GM12801 (cell line): ENCODE results near the gene ZG16B.

Experiments
- CTCF ChIP-seq: IDR thresholded peaks from one replicate; pipeline ENCODE4 v1.5.1; 2011; ENCODE audit warnings: control low read depth; ENCODE audit not compliant: insufficient read length; ENCODE audit errors: extremely low read depth

The ZG16B gene

GRCh38 chr16:2786826-2787151, 43.3 kb upstream of the ZG16B start:
- no peak for TF ChIP-seq CTCF

GRCh38 chr16:2787406-2787805, 42.7 kb upstream of the ZG16B start, which contains the start of gene PRSS33:
Gene PRSS33, minus strand, starts transcription at chr16:2787560. Its CDS starts 1,013 bp downstream, at chr16:2786547.
- no peak for TF ChIP-seq CTCF

DNA sequence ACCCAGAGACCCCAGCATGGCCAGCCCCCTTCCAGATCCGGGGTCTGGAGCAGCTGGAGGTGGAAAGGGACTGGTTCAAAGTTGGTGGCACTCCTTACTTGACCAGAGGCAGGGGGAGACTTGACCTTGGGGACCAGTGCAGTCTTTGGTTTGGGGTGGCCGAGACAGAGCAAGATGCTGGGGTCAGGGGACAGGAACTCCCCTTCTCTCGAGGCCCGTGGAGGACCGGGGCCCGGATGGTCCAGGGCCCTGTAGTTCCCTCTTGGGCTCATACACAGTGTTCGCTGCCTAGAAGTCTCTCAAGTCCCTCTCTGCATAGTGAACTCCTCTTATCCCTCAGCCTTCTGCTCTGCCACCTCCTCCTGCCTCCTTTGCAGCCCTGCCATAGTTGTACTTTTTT, 42.1 kb upstream of the ZG16B start:
- TF ChIP-seq CTCF = no peak

DNA sequence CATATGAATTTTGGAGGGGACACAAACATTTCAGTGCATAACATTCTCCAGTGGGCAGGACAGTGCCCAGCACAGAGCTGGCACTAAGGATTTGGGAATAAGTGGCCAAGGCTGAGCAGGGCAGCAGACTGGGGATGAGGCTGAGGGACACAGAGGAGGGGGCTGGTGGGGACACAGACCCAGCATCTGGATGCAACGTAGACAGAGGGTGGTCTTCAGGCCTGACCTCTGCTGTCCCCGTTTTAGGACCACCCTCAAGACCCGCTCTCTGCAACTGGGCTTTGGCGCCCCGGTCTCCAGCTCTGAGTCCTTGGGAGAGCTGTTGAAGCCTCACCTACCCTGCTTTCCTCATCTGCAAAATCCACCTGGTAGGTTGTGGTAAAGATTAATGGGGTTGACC, 39.5 kb upstream of the ZG16B start:
- TF ChIP-seq CTCF = no peak

DNA sequence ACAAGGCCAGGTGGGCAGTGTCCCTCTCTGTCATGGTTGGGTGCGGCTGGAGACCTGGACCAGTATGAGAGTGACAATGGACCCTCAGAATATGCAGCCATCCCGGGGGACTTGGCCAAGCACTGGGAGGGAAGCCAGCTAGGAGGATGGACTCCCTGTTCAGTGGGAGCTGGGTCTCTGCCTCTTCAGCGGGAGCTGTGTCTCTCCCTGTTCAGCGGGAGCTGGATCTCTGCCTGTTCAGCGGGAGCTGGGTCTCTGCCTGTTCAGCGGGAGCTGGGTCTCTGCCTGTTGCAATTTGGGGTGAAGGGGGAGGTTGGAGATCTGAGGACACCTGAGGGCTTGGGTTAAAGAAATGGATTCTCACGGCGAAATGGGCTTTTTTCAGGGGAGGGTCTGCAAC, 38.9 kb upstream of the ZG16B start:
- TF ChIP-seq CTCF = no peak

- no peak for TF ChIP-seq CTCF
These were observed 37.2 kb upstream of the ZG16B start for GRCh38 chr16:2792940-2793339.

DNA sequence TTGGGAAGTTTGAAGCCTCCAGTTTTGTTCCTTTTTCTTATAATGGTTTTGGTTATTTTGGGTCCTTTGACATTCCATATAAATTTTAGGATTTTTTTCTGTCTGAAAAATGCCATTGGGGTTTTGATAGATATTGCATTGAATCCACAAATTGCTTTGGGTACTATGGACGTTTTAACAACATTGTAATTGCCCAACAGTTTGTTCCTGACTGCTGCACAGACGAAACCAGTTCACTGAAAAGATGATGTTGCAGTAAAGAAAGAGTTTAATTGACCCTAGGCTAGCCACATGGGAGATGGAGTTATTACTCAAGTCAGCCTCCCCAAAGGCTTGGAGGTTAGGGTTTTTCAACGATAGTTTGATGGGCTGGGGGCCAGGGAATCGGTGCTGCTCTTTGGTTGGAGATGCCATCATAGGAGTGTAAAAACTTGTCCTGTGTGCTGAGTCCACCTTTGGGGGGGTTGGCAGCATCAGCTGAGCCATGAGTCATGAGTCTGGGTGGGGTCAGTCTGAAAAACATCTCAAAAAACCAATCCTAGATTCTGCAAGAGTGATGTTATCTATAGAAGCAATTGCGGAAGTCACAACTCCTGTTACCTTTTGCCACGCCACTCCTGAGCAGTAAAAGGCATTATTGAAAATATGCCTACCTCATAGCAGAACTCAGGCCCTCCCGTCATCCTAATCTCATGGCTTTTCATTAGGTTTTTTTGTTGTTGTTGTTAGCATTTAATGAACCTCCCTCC, 34.5 kb upstream of the ZG16B start:
- no peak for TF ChIP-seq CTCF

- TF ChIP-seq CTCF = no peak
These were observed 31.3 kb upstream of the ZG16B start for GRCh38 chr16:2798723-2799204.
